Measurements from ENCODE around the gene ADAP1. TPM values are rescaled to one million over a fixed set of nuclear protein-coding genes. Genes with fewer than 3 reads are reported as not detected.

Gene ADAP1
- total RNA-seq, 1 experiment from 2014 or later = 16.4 TPM

DNA sequence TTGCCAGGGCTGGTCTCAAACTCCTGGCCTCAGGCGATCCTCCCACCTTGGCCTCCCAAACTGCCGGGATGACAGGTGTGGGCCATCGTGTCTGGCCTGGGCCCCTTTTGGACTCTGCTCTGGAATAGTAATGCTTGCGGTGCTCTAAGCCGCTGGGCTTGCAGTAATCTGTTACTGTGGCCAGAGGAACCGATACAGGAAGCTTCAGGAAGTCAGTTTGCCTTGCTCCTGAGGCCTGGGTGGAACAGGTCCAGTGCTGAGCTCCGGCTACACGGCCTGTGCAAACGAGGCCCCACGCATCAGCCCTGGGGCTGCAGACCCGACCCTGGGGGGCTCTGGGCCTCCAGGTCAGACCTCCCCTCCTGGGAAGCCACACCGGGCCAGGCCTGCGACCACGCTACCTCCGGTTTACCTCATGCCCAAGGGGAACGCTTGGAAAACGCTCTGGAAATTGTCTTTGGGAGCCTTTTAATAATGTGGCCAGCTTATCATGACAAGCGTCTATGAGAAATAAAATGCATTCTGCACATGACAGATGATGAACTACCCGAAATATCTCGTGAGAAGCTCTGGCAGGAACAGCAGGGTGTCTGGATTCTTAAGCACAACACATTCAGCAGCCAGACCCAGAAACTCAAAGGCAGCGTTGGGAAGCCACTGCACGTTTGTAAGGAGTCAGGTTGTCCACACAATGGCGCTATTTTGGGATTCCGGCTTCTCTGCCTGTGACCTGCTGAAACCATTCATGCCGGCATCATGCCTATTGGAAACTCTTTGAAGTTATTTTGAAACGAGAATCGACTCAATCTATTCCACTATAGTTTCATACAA is 10.1 kb upstream of the ADAP1 start:
- ChIA-PET POLR2A (ENCODE audit: low non-redundant PET) (no interaction called here), CTCF (interaction anchor here (0.6 to 1.4 kb wide), 3 partner anchors 58 to 101 kb away, joined by 3 read pairs; no protein-coding TSS in a partner anchor)
- Histone ChIP-seq H3K4me1 (ENCODE audit: insufficient read depth, low read length, poor library complexity, severe bottlenecking) (peaks cover 20% of the 10 kb centered on the region), H3K27me3 (replicated peaks; ENCODE audit: insufficient read depth, low read depth, low read length, poor library complexity) (no peaks in the 10 kb centered on the region), H3K9me3 (ENCODE audit: low read depth, low read length, poor library complexity, severe bottlenecking) (no peaks in the 10 kb centered on the region), H3K4me3 (ENCODE audit: low read depth, low read length, poor library complexity, severe bottlenecking) (no peak overlapping the region), H3K27ac (ENCODE audit: low read depth, low read length, poor library complexity, severe bottlenecking) (peak overlapping the region; percentile 69), H3K36me3 (ENCODE audit: insufficient read depth, low read length, poor library complexity, severe bottlenecking) (peaks cover 31% of the 10 kb centered on the region)
- DNase-seq (ENCODE audit: low spot score) = peak; percentile 87
- no peak for TF ChIP-seq EZH2 (IDR thresholded peaks at IDR 0.05; ENCODE audit: borderline replicate concordance, low read depth, low read length, poor library complexity, severe bottlenecking)
- TF ChIP-seq, protein P1, sequence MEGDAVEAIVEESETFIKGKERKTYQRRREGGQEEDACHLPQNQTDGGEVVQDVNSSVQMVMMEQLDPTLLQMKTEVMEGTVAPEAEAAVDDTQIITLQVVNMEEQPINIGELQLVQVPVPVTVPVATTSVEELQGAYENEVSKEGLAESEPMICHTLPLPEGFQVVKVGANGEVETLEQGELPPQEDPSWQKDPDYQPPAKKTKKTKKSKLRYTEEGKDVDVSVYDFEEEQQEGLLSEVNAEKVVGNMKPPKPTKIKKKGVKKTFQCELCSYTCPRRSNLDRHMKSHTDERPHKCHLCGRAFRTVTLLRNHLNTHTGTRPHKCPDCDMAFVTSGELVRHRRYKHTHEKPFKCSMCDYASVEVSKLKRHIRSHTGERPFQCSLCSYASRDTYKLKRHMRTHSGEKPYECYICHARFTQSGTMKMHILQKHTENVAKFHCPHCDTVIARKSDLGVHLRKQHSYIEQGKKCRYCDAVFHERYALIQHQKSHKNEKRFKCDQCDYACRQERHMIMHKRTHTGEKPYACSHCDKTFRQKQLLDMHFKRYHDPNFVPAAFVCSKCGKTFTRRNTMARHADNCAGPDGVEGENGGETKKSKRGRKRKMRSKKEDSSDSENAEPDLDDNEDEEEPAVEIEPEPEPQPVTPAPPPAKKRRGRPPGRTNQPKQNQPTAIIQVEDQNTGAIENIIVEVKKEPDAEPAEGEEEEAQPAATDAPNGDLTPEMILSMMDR (conservative IDR thresholded peaks at IDR 0.05; ENCODE audit: low read depth, low read length) = peak; percentile 60
- intact Hi-C loops (cut with micrococcal nuclease; ENCODE audit: unreplicated experiment) = no loop called here
- no TSS peak for BruUV-seq (replicated peaks)

DNA sequence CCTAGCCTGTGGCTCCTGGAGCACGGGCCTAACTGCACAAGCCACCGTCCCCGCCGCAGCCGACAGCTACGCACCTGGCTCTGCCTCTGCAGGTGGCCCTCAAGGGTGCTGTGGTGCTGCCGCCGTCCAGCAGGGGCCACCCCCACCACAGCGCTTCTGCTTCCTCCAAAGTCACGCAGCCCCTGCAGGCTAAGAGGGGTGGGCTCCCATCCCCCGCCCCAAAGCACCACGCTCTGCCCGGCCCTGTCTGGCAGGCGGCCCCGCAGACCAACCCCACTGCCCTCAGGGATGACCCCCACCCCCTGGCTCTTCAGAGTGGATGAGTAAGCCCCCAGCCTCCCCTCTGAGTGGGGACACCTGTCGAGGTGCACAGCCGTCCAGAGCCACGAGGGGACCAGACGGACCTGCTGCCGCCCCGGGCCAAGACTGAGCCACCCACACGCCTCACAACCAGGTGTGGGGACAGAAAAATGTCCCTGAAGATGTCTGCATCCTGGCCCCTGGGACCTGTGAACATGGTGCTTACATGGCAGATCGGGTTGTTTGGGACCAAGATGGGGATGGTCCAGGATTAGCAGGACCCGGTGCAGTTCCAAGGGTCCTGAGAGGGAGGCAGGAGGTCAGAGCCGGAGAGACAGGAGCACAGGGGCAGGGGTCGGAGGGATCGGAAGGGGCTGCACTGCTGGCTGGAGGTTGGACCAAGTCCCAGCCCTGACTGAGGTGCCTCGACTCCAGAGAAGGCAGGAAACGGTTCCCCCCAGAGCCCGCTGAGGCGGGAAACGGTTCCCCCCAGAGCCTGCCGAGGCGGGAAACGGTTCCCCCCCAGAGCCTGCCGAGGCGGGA is 9.0 kb upstream of the ADAP1 start:
- peaks cover 31% of the 10 kb centered on the region for H3K4me1 ChIP-seq (ENCODE audit: insufficient read depth, low read length, poor library complexity, severe bottlenecking)
- intact Hi-C loops (cut with micrococcal nuclease; ENCODE audit: unreplicated experiment) = no loop called here
- TF ChIP-seq, protein P1 (conservative IDR thresholded peaks at IDR 0.05; ENCODE audit: low read depth, low read length) = no peak
- TF ChIP-seq EZH2 (IDR thresholded peaks at IDR 0.05; ENCODE audit: borderline replicate concordance, low read depth, low read length, poor library complexity, severe bottlenecking) = no peak
- DNase-seq (ENCODE audit: low spot score) = no peak
- CTCF ChIA-PET = no interaction called here
- no peak overlapping the region for H3K4me3 ChIP-seq (ENCODE audit: low read depth, low read length, poor library complexity, severe bottlenecking)
- no peak overlapping the region for H3K27ac ChIP-seq (ENCODE audit: low read depth, low read length, poor library complexity, severe bottlenecking)
- H3K36me3 ChIP-seq (ENCODE audit: insufficient read depth, low read length, poor library complexity, severe bottlenecking) = peaks cover 20% of the 10 kb centered on the region
- POLR2A ChIA-PET (ENCODE audit: low non-redundant PET) = interaction anchor here (0.6 kb wide), 1 partner anchor 12 kb away, joined by 4 read pairs; the partner anchor contains the start of gene COX19
- H3K27me3 ChIP-seq (replicated peaks; ENCODE audit: insufficient read depth, low read depth, low read length, poor library complexity) = no peaks in the 10 kb centered on the region
- BruUV-seq (replicated peaks) = no TSS peak
- no peaks in the 10 kb centered on the region for H3K9me3 ChIP-seq (ENCODE audit: low read depth, low read length, poor library complexity, severe bottlenecking)

DNA sequence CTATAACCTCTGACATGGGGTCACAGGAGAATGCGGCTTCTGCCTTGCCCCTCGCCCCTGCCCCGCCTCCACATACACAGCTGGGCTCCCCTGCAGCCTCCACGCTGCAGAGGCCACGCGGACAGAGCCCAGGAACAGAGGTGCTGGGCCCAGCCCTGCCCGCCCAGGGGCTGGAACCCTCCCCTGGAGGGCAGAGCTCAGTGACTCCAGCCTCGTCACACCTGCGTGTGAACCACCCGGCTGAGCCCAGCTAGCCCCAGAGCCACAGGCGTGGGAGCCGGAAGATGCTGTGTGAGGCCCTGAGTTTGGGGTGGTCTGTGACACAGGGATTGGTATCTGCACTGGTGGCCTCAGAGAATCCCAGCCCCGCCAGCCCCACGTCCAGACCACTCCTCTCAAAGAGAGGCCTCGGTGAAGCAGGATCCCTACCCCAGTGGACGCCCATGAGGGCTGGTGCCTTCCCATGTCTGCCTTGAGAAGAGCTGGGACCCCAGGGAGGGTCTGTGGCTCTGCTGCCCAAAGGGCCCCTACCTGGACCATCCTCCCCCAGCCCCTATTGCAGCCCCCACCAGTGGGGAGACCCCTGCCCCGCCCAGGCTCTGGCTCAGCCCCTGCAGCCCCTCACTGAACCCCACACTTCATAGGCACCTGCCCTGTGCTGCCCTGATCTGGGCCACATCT is 8.1 kb upstream of the ADAP1 start:
- H3K4me1 ChIP-seq (ENCODE audit: insufficient read depth, low read length, poor library complexity, severe bottlenecking) = peaks cover 33% of the 10 kb centered on the region
- no peak overlapping the region for H3K4me3 ChIP-seq (ENCODE audit: low read depth, low read length, poor library complexity, severe bottlenecking)
- intact Hi-C loops (cut with micrococcal nuclease; ENCODE audit: unreplicated experiment) = no loop called here
- ChIA-PET CTCF (no interaction called here), POLR2A (ENCODE audit: low non-redundant PET) (interaction anchor here (0.6 kb wide), 1 partner anchor 13 kb away, joined by 4 read pairs; the partner anchor contains the start of gene COX19)
- no peaks in the 10 kb centered on the region for H3K27me3 ChIP-seq (replicated peaks; ENCODE audit: insufficient read depth, low read depth, low read length, poor library complexity)
- no peak for DNase-seq (ENCODE audit: low spot score)
- H3K9me3 ChIP-seq (ENCODE audit: low read depth, low read length, poor library complexity, severe bottlenecking) = no peaks in the 10 kb centered on the region
- no TSS peak for BruUV-seq (replicated peaks)
- H3K27ac ChIP-seq (ENCODE audit: low read depth, low read length, poor library complexity, severe bottlenecking) = no peak overlapping the region
- peaks cover 10% of the 10 kb centered on the region for H3K36me3 ChIP-seq (ENCODE audit: insufficient read depth, low read length, poor library complexity, severe bottlenecking)
- TF ChIP-seq EZH2 (IDR thresholded peaks at IDR 0.05; ENCODE audit: borderline replicate concordance, low read depth, low read length, poor library complexity, severe bottlenecking) = no peak
- TF ChIP-seq, protein P1 (conservative IDR thresholded peaks at IDR 0.05; ENCODE audit: low read depth, low read length) = no peak

All from A673 (cell line).